Fibroblast of pulmonary artery (primary cell): ENCODE measurements around the gene PHF5A.
"Not testable (repeated sequence)": the region's sequence is repeated elsewhere in the genome, so short reads cannot be mapped to it uniquely, and the experiment has no call there.

Source experiments
- DNase-seq: peaks from one replicate; pipeline ENCODE4 v3.0.0-alpha.2; 2010; ENCODE audit warnings: low read depth
- H3K4me3 ChIP-seq: replicated peaks from 2 replicates; pipeline ENCODE4 v1.5.1; 2011; ENCODE audit warnings: low read depth, mild to moderate bottlenecking, control low read depth, low read length, moderate library complexity
- TF ChIP-seq, protein P1 (sequence below): IDR thresholded peaks from 2 replicates; pipeline ENCODE4 v1.5.1; 2011; ENCODE audit warnings: mild to moderate bottlenecking, control low read depth, low read length, inconsistent platforms; ENCODE audit errors: missing control alignments

Gene PHF5A

DNA sequence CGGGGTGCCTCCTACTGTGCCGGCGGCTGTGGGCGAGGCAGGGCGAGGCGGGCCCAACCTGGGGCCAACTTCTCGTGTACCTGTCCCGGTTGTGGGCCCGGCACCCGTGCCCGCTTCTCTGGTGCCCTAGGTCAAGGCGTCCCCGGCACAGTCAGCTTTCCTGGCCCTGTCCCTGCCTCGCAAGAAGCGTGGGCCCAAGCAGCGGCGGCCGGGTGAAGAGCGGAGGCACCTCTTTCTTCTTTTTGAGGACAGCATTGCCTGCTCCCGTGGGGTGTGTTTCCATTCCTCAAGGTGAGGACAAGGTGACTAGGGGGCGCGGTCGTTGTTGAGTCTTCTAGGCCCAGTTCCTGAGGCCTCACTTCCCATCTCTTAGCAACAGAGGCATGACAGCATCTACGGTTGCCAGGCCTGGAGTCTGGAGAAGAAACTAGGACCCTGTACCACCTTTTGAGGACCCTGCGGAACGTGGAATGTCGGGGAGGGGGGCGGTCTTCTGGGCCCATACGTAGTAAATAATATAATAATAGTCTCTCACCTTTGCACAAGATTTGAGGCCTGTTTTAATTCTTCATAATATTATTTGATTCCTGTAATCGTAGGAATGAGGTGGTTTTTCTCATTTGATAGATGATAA, 843 bp upstream of the PHF5A start:
- TF ChIP-seq, protein P1, sequence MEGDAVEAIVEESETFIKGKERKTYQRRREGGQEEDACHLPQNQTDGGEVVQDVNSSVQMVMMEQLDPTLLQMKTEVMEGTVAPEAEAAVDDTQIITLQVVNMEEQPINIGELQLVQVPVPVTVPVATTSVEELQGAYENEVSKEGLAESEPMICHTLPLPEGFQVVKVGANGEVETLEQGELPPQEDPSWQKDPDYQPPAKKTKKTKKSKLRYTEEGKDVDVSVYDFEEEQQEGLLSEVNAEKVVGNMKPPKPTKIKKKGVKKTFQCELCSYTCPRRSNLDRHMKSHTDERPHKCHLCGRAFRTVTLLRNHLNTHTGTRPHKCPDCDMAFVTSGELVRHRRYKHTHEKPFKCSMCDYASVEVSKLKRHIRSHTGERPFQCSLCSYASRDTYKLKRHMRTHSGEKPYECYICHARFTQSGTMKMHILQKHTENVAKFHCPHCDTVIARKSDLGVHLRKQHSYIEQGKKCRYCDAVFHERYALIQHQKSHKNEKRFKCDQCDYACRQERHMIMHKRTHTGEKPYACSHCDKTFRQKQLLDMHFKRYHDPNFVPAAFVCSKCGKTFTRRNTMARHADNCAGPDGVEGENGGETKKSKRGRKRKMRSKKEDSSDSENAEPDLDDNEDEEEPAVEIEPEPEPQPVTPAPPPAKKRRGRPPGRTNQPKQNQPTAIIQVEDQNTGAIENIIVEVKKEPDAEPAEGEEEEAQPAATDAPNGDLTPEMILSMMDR: no peak
- DNase-seq: no peak

GRCh38 chr22:41461901-41462300, 6.6 kb downstream of the PHF5A start:
- TF ChIP-seq, protein P1: no peak
- H3K4me3 ChIP-seq: no peak overlapping the region
- no peak for DNase-seq

More for the DNA sequence above, 843 bp upstream of the PHF5A start:
- peak overlapping the region; percentile 92 for H3K4me3 ChIP-seq

DNA sequence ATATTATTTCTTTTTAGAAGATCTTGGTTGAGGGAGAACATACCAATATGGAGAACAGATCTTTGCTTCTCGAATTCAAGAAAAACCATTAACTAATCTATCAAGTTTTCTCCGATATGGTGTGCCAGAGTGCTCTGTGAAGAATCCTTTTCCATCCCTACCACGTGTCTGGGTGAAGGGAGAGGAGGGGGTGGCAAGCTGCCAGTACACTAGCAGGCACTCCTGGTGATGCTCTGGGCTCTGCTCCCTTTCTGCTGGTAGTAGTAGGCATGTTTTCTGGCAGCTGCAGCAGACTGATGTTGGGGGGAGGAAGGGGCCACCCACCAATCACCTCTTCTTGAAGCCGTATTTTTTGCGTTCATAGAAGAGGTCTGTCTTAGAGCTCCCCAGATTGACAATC, 8.4 kb downstream of the PHF5A start:
- not testable (repeated sequence) for DNase-seq, H3K4me3 ChIP-seq

- no peak overlapping the region for H3K4me3 ChIP-seq
- no peak for DNase-seq
- TF ChIP-seq, protein P1: no peak
These were observed 9.1 kb downstream of the PHF5A start for GRCh38 chr22:41459431-41459830.

DNA sequence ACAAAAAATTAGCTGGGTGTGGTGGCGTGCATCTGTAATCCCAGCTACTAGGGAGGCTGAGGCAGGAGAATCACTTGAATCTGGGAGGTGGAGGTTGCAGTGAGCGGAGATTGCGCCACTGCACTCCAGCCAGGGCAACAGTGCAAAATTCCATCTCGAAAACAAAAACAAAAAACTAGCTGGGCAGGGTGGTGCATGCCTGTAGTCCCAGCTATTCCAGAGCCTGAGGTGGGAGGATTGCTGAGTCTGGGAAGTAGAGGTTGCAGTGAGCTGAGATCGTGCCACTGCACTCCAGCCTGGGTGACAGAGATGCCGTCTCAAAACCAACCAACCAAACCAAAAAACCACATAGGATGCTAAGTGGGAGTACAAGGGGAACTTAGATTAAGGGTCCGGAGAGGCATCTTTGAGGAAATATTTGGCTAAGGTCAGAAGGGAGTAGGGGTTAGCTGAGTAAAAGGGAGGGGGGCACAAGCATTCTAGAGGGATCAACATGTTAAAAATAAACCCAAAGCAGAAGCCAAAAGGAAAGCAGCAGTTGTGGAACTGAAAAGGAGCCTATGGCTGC, 10.2 kb downstream of the PHF5A start:
- no peak overlapping the region for H3K4me3 ChIP-seq
- TF ChIP-seq, protein P1: no peak
- DNase-seq: no peak

GRCh38 chr22:41448189-41448808, 20.2 kb downstream of the PHF5A start:
- peak; percentile 100 for DNase-seq
- peak overlapping the region; percentile 99 for H3K4me3 ChIP-seq
- TF ChIP-seq, protein P1: no peak

GRCh38 chr22:41447435-41448188, 20.9 kb downstream of the PHF5A start:
- H3K4me3 ChIP-seq: peak overlapping the region; percentile 99
- DNase-seq: peak; percentile 61
- TF ChIP-seq, protein P1: no peak
